ENCODE data around the gene PPP1R1C.

PPP1R1C gene

DNA sequence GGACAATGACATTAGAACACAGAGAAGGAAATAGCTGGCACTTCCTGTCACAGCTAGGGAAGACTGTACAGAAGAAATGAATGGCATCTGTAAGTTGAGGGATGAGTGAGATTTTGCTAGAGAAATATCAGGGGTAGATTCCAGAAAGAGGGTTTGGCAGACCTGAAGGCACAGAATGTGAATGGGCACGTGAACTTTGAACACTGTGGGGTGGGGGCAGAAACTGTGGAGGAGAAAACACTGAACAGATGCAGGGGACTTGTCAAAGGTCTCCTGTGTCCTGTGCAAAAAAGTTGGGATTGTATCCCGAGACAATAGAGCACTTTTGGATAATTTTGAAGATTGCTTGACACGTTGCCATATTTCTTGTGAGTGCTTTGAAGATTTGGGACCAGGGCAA lies 88.0 kb downstream of the PPP1R1C start:
- DNase-seq (ENCODE audit: insufficient read length, low spot score) (no peak), FAIRE-seq (no peak)
- TF ChIP-seq POLR2A (IDR thresholded peaks at IDR 0.05; ENCODE audit: low read depth, low read length), result no peak

GRCh38 chr2:182077023-182077422 lies 91.4 kb downstream of the PPP1R1C start:
- DNase-seq (ENCODE audit: insufficient read length, low spot score), result no peak
- TF ChIP-seq POLR2A (IDR thresholded peaks at IDR 0.05; ENCODE audit: low read depth, low read length), result no peak
- no peak for FAIRE-seq

DNA sequence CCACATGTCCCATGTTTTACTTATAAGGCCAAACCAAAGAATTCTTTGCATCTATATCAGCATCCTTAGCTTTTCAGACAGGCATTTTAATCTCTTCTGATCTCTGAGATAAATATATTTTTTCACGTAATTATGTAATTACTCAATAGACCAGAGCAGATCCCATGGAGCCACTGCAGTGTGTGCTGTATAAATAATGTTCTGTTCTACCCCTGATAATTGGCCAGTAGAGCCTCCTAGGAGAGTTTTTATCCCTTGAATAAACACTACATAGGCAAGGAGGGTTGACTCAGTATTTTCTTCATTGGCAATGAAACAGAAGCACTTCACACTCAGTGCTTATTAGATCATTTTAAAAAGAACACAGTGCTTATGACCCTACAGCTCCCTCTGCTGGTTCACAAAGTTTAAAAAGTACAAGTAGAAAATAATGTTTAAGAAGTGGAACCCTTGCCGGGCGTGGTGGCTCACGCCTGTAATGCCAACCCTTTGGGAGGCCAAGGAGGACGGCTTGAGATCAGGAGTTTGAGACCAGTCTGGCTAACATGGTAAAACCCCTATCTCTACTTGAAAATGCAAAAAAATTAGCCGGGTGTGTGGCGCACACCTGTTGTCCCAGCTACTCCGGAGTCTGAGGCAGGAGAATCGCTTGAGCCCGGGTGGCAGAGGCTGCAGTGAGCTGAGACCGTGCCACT lies 91.9 kb downstream of the PPP1R1C start:
- DNase-seq (ENCODE audit: insufficient read length, low spot score) (peak; percentile 9), FAIRE-seq (peak; percentile 94)
- no peak for TF ChIP-seq POLR2A (IDR thresholded peaks at IDR 0.05; ENCODE audit: low read depth, low read length)

DNA sequence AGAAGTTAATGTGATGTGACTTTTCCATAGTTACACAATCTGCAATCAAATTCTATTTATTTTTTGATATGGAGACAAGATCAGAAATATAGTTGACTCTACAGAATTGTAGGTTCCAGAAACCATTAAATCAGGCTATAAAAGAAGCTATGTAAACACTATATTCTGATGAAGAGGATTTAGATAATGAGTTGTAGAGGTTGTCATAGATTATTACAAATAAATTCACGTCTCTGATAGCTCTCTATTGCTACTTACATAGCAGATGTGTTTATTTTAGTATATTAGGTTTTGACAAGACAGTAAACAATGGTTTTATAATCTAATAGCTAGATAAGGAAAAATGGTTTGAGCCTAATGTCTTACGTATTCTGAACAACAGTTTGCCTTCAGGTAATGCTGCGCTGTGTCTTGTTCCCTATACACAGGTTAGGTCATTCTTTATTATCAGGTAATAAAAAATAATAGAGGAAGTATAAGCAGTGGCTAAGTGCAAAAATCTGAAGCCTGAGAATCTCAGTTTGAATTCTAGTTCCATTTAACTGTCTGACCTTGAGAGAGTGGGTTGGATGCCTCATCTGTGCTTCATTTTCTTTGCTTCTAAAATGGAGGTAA lies 93.4 kb downstream of the PPP1R1C start:
- DNase-seq (ENCODE audit: insufficient read length, low spot score) (no peak), FAIRE-seq (no peak)
- TF ChIP-seq POLR2A (IDR thresholded peaks at IDR 0.05; ENCODE audit: low read depth, low read length), result no peak

DNA sequence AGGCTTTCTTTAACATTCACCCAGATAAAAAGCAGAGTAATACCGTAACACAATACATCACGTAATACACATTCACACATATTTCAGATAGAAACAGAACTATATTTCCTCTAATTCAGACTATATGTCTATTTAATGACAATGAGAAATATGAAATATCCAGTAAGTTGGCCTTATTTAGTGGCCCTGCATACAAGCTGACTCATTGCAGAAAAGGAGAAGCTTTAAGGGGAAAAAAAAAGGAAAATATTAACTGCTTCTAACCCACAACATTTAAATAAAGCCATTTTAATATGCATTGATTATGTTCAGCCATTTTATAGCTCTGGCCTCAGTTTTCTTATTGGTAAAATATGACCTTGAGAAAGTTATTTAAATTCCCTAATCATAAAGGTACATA lies 94.8 kb downstream of the PPP1R1C start:
- DNase-seq (ENCODE audit: insufficient read length, low spot score), result no peak
- FAIRE-seq, result no peak
- TF ChIP-seq POLR2A (IDR thresholded peaks at IDR 0.05; ENCODE audit: low read depth, low read length), result no peak

- DNase-seq (ENCODE audit: insufficient read length, low spot score) (no peak), FAIRE-seq (no peak)
- TF ChIP-seq POLR2A (IDR thresholded peaks at IDR 0.05; ENCODE audit: low read depth, low read length), result no peak
Observed at GRCh38 chr2:182081602-182082260, 96.1 kb downstream of the PPP1R1C start.

- FAIRE-seq, result no peak
- DNase-seq (ENCODE audit: insufficient read length, low spot score), result no peak
- TF ChIP-seq POLR2A (IDR thresholded peaks at IDR 0.05; ENCODE audit: low read depth, low read length), result no peak
Observed at GRCh38 chr2:182088681-182089320, 103.1 kb downstream of the PPP1R1C start.

DNA sequence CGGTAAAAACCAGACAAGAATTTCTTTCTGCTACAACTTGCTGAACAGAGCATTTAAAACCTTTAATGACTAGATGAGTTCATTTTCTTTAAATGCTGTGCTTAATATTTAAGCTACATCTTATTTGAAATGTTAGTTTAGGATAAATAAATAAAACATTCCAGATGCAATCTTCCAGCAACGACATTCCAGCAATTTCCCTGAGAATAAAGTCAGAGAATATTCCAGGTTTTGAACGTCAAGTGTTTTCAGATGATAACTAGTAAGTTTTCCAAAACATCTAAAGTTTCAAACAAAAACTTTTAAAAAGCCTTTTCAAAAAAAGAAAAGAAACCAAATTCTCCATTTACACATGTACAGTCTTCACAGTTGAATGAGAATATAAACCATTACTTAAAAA lies 104.8 kb downstream of the PPP1R1C start:
- FAIRE-seq, result no peak
- no peak for DNase-seq (ENCODE audit: insufficient read length, low spot score)
- no peak for TF ChIP-seq POLR2A (IDR thresholded peaks at IDR 0.05; ENCODE audit: low read depth, low read length)

DNA sequence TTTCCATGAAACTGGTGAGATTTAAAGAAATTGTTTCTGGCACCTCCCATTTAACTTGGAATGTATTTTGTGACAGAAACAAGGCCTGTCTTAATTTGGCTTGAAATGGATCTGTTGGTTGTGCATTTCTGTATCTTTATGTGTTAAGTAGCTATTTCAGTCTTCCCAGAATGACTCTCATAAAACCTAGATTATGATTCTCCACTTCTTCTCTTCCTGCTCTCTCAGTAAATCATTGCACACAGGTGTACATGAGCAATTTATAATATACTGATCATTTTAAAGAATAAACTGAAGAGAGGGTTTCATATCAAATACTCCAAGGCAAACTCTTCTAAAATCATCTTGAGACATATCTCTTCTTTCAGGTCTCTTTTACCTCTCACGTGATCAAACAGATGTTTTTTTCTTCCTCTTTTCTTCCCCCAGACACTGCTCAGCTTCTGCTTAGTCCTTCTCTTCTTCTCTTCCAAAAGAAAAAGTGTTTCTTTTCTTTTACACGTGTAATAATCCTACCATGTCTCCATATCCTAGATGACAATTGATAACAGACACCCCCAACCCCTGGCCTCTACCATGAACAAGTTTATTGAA lies 112.0 kb downstream of the PPP1R1C start:
- no peak for TF ChIP-seq POLR2A (IDR thresholded peaks at IDR 0.05; ENCODE audit: low read depth, low read length)
- FAIRE-seq (no peak), DNase-seq (ENCODE audit: insufficient read length, low spot score) (no peak)

- TF ChIP-seq POLR2A (IDR thresholded peaks at IDR 0.05; ENCODE audit: low read depth, low read length), result no peak
- DNase-seq (ENCODE audit: insufficient read length, low spot score) (no peak), FAIRE-seq (no peak)
Observed at GRCh38 chr2:182098648-182099047, 113.0 kb downstream of the PPP1R1C start.

DNA sequence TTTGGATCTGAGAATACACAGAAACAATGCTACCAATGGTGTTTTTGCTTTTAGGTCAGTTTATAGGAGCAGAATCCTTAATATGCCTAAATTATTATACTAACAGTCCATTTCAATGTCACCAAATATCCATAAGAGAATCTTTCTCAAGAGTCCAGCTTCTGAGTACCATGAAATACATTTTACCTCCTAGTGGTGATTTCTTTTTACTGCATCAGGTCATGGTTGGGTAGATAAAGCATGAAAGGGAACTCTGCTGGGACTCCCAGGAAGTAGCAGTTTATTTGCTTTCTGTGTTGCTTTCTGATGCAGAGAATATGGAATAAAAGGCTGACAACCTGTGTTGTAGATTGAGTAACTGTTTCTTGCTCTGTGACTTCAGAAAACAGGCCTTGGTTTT lies 115.6 kb downstream of the PPP1R1C start:
- DNase-seq (ENCODE audit: insufficient read length, low spot score), result no peak
- FAIRE-seq, result peak; percentile 57
- no peak for TF ChIP-seq POLR2A (IDR thresholded peaks at IDR 0.05; ENCODE audit: low read depth, low read length)

- no peak for DNase-seq (ENCODE audit: insufficient read length, low spot score)
Observed at GRCh38 chr2:182103526-182103925, 117.9 kb downstream of the PPP1R1C start.

DNA sequence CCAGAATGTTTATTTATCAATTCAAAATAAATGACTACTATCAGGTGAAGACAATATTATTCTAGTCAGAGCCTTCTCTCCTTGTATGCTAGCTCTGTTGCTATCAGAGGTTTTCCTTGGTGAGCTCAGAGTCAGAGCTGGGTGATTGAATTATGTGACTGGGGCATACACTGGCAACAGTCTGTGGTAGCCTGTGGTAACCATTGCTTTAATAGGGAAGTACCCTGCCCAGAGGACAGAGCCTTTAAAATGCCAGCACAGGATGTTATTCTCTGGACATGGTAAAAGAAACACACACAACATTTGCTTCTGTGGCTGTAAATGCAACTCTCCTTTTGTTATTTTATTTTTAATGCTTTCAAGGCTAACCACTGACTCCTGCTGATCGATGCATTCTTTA lies 124.7 kb downstream of the PPP1R1C start:
- FAIRE-seq, result no peak

More at GRCh38 chr2:182103526-182103925, 117.9 kb downstream of the PPP1R1C start:
- TF ChIP-seq POLR2A (IDR thresholded peaks at IDR 0.05; ENCODE audit: low read depth, low read length), result no peak
- FAIRE-seq, result peak; percentile 33

GRCh38 chr2:182113334-182113733 lies 127.7 kb downstream of the PPP1R1C start:
- DNase-seq (ENCODE audit: insufficient read length, low spot score), result no peak
- FAIRE-seq, result no peak
- no peak for TF ChIP-seq POLR2A (IDR thresholded peaks at IDR 0.05; ENCODE audit: low read depth, low read length)

More for the DNA sequence above, 124.7 kb downstream of the PPP1R1C start:
- no peak for DNase-seq (ENCODE audit: insufficient read length, low spot score)
- no peak for TF ChIP-seq POLR2A (IDR thresholded peaks at IDR 0.05; ENCODE audit: low read depth, low read length)
